ENCODE data around the gene GRB7.

Gene GRB7

GRCh38 chr17:39772987-39773934, 35.5 kb downstream of the GRB7 start:
- DNase-seq (ENCODE audit: low spot score): no peak

GRCh38 chr17:39774047-39774446, 36.3 kb downstream of the GRB7 start:
- DNase-seq (ENCODE audit: low spot score): no peak

DNA sequence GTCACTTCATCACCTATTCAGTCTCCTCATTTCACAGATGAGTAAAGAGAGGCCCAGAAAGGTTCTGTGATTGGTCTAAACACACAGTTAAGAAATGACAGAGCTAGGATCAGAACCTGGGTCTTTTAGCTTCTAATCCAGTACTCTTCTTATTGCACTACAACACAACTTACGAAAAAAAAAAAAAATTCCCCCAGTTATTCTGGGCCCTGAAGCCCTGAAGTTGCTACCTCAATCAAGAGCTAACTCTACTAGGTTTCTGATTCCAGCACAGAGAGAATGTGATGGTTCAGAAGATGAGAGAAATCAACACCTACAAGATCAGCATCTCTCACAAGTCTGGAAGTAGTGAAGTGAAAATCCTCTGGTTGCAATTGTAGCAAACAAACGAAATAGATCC, 37.3 kb downstream of the GRB7 start:
- DNase-seq (ENCODE audit: low spot score): no peak

GRCh38 chr17:39776252-39776651, 38.5 kb downstream of the GRB7 start:
- no peak for DNase-seq (ENCODE audit: low spot score)

GRCh38 chr17:39777534-39778365, 40.0 kb downstream of the GRB7 start:
- no peak for DNase-seq (ENCODE audit: low spot score)

GRCh38 chr17:39781031-39781860, 43.5 kb downstream of the GRB7 start:
- DNase-seq (ENCODE audit: low spot score): no peak

- DNase-seq (ENCODE audit: low spot score): no peak
Observed at GRCh38 chr17:39781861-39782213, 44.1 kb downstream of the GRB7 start.

DNA sequence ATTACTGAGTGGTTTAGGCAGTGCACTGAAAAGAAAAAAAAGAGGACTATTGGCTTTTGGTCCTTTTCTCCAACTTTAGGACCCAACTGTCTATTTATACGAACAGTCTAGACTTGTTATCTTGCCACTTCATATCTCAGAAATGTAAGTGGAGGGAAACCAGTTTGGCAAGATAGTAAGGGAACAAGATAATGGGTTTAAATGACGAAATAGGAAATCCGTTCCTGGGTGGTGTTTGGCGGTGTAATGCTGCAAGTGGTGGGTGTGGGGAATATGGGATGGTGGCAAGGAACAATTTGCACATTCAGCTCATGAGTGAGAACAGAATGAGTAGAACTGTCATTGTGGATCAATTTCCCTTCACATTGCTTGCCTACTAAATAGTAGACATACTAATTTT, 44.7 kb downstream of the GRB7 start:
- DNase-seq (ENCODE audit: low spot score): no peak

- DNase-seq (ENCODE audit: low spot score): no peak
Observed at GRCh38 chr17:39782980-39783379, 45.2 kb downstream of the GRB7 start.

GRCh38 chr17:39787041-39787440, 49.3 kb downstream of the GRB7 start:
- no peak for DNase-seq (ENCODE audit: low spot score)

DNA sequence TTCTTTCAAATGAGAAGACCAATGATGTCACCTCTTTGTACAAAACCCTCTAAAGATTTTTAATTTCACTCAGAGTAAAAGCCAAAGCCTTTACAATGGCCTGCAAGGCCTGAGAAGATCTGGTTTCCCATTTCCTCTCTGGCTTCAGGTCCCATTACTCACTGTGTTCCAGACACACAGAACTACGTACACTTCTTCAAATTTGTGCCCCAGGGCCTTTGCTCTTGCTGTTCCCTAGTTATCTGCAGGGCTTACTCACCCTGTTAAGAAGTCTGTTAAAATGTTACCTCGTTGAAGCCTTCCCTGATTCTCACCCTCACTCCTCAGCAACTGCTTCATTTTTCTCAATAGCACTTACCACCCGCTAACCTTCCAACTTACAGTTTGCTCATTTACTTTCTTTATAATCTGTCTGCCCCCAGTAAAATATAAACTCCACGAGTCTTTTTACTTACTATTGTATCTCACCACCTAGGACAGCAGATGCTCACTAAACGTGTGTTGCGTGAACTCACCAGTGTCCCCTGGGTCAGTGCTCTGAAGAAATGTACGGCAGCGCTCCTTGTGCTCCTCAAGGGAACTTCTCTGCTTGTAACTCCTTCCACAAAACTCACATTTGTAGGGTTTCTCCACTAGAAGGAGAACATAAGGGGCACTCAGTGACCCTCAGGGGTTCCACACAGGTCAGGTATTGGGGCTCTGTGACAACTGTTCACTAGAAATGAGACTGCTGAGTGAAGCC, 50.2 kb downstream of the GRB7 start:
- no peak for DNase-seq (ENCODE audit: low spot score)

- no peak for DNase-seq (ENCODE audit: low spot score)
Observed at GRCh38 chr17:39791111-39791992, 53.6 kb downstream of the GRB7 start.

DNA sequence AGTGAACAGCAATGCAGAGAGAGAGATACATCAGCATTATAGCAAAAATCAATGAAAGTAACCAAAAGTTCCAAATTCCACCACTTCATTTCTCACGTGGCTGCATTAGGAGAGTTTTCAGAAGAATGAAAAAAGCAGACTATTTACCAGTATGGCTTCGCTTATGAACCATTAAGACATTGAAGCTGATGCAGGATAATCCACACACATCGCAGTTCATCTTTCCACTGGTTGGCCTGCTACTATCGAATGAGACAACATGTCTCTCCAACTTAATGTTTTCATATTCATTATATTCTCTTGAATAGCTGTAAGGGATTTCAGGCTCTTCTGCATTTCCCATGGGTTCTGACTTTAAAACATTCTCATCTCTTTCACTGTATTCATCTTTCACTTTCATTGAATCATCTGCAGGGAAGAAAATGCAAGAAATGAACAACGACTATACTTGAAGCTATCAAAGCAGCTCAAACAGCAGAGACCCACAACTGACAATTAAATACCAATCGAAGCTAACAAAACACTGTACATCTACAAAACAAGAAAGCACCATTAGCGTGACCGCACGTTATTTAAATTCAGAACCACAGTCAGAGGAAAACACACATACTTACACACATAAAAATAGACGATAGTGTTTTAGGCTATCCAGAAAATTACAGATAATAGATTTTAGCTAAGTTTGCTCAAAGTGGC, 54.9 kb downstream of the GRB7 start:
- DNase-seq (ENCODE audit: low spot score): no peak

- no peak for DNase-seq (ENCODE audit: low spot score)
Observed at GRCh38 chr17:39793301-39793872, 55.6 kb downstream of the GRB7 start.

- no peak for DNase-seq (ENCODE audit: low spot score)
Observed at GRCh38 chr17:39794249-39794970, 56.7 kb downstream of the GRB7 start.
